ENCODE measurements around the gene PDXK. TPM values are rescaled to one million over a fixed set of nuclear protein-coding genes. Genes with fewer than 3 reads are reported as not detected.

Gene PDXK
- total RNA-seq, 3 donors from 2014 or later: 113 to 179 (median 161) TPM

DNA sequence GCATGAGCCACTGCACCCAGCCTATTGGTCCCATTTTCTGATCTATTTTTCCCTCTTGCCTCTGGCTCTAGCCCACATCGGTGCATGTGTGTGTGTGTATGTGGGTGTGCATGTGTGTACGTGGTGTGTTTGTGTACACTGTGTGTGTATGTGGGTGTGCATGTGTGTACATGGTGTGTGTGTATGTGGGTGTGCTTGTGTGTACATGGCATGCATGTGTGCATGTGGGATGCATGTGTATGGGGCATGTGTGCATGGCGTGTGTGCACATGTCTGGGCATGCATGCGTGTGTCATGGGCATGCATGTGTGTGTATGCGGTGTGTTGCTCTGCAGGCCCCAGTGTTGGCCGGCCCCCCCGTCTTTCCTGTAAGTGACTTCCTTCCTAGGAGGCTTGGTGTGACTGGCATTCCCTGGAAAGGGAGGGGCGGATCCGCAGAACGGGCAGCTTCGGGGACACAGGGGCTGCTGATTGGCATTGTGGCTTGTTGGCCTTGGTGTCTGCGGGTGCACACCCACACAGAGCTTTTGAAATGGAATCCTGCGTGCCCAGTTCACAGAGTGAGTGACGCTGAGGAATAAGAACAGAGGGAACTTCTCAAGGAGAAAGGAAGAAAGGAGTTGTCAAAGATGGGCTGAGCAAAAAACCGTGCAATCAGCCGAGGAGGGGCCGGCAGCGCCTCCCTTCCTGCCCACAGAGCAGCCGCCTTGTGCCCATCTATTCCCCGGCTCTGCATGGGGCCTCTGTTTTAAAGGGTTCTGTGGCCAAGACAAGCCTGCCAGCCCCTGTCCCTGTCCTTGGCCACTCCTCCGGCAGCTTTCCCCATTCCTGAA, 8.0 kb downstream of the PDXK start:
- H3K36me3 ChIP-seq (ENCODE audit: low read depth): no peaks in the 10 kb centered on the region
- peaks cover 52% of the 10 kb centered on the region for H3K4me1 ChIP-seq (ENCODE audit: low read depth)
- intact Hi-C loops (cut with DNase I, micrococcal nuclease): no loop called here
- no peak for TF ChIP-seq CTCF (IDR thresholded peaks at IDR 0.05)
- no peak overlapping the region for H3K4me3 ChIP-seq
- ATAC-seq: no peak
- peak in 1 of 3 donors; percentile 65 for DNase-seq
- no peaks in the 10 kb centered on the region for H3K9me3 ChIP-seq

GRCh38 chr21:43727519-43728153, 8.7 kb downstream of the PDXK start:
- no peak for TF ChIP-seq CTCF (IDR thresholded peaks at IDR 0.05)
- Histone ChIP-seq H3K9me3 (no peaks in the 10 kb centered on the region), H3K4me3 (no peak overlapping the region), H3K4me1 (ENCODE audit: low read depth) (peaks cover 54% of the 10 kb centered on the region), H3K36me3 (ENCODE audit: low read depth) (no peaks in the 10 kb centered on the region)
- intact Hi-C loops (cut with DNase I, micrococcal nuclease): no loop called here
- ATAC-seq (peak; percentile 23), DNase-seq (no peak)

DNA sequence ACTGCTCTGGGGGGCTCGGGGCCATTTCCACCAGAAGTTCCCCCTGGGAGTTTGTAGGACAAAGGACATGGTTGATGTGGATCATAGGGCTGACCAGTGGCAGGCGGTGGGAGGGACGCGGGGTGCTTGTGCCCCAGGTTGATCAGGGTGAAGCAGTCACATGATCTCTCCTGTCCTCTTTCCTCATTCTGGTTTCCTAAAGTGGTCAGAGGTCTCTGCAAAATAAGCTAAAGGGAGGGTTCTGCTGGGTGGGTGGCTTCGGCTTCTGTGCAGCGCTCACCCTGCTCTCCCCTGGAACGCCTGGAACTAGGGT, 9.2 kb downstream of the PDXK start:
- intact Hi-C loops (cut with DNase I, micrococcal nuclease): no loop called here
- H3K36me3 ChIP-seq (ENCODE audit: low read depth): no peaks in the 10 kb centered on the region
- H3K4me1 ChIP-seq (ENCODE audit: low read depth): peaks cover 58% of the 10 kb centered on the region
- DNase-seq (no peak), ATAC-seq (no peak)
- TF ChIP-seq CTCF (IDR thresholded peaks at IDR 0.05): no peak
- H3K4me3 ChIP-seq: no peak overlapping the region
- H3K9me3 ChIP-seq: no peaks in the 10 kb centered on the region

DNA sequence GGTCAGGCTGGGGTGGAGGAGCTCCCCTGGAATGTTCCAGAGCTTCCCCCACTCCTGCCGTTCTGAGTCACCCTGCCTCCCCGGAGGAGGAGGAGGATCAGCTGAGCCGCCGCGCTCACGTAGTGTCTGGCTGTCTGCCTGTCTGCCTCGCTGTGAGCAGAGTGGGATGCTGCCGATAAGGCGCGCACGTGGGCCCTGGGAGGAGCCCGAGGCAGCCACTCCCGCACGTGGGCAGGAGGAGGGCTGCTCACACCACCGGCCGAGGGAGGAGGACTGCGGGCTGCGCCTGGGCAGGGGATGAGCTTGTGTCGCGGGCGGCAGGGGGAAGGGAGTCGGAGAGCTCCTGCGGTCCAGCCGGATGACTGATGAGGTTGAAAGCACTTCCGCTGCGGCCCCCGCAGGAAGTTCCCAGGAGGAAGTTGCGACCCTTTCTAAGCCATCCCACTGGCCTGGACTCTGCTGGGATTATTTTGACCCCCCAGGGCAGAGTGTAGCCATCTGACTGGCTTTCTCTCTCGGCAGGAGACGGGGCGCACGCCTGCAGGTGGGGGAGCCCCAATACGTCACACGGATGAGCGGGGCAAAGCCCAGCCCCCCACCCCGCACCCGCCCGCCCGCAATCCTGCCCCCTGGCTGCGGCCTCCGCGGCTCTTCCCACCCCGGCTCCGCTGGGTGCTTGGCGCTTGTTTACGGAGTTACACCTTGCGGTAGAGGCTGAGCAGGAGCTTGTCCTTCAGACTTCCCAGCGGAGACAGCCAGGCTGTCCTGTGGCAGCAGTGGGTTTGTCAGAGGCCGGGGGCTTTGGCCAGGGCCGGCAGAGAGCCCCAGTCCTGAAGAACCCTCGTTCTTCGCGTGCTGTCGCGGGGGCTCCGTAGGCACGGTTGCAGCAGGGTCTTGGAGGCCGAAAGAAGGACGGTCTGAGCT, 9.8 kb downstream of the PDXK start:
- Histone ChIP-seq H3K4me1 (ENCODE audit: low read depth) (peaks cover 63% of the 10 kb centered on the region), H3K4me3 (no peak overlapping the region), H3K36me3 (ENCODE audit: low read depth) (no peaks in the 10 kb centered on the region), H3K9me3 (no peaks in the 10 kb centered on the region)
- DNase-seq (peak; percentile 80 to 91 (median 81)), ATAC-seq (peak; percentile 55)
- TF ChIP-seq CTCF (IDR thresholded peaks at IDR 0.05): no peak
- intact Hi-C loops (cut with DNase I, micrococcal nuclease): no loop called here

GRCh38 chr21:43731476-43731875, 12.5 kb downstream of the PDXK start:
- intact Hi-C loops (cut with DNase I, micrococcal nuclease): no loop called here
- DNase-seq: peak in 2 of 3 donors; percentile 42 to 58
- H3K4me1 ChIP-seq (ENCODE audit: low read depth): peaks cover 59% of the 10 kb centered on the region
- H3K36me3 ChIP-seq (ENCODE audit: low read depth): no peaks in the 10 kb centered on the region
- ATAC-seq: peak; percentile 19
- H3K9me3 ChIP-seq: no peaks in the 10 kb centered on the region
- no peak overlapping the region for H3K4me3 ChIP-seq
- no peak for TF ChIP-seq CTCF (IDR thresholded peaks at IDR 0.05)
